ENCODE measurements around the gene GSTP1.
"Not testable (repeated sequence)": the region's sequence is repeated elsewhere in the genome, so short reads cannot be mapped to it uniquely, and the experiment has no call there.

GSTP1 gene

DNA sequence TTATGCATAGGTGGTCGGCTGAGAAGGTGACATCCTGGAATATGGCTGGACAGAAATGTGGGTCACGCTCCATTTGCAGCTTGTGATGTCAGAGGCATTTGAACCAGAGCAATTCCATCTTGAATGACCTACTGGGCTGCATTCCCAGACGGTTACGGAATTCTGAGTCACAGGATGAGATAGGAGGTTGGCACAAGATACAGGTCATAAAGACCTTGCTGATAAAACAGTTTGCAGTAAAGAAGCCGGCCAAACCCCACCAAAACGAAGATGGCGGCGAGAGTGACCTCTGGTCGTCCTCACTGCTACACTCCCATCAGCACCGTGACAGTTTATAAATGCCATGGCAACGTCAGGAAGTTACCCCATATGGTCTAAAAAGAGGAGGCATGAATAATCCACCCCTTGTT, 19.9 kb upstream of the GSTP1 start:
- not testable (repeated sequence) for H3K36me3 ChIP-seq (ENCODE audit: control insufficient read depth, insufficient read depth, low read length); H3K27me3 ChIP-seq (ENCODE audit: control insufficient read depth, insufficient read depth, low read length); H3K4me3 ChIP-seq (ENCODE audit: low read length); H3K9me3 ChIP-seq (ENCODE audit: control insufficient read depth, insufficient read depth, low read length); H3K4me1 ChIP-seq (ENCODE audit: control insufficient read depth, insufficient read depth, low read length); DNase-seq (ENCODE audit: low read depth, low spot score); H3K27ac ChIP-seq (ENCODE audit: low read length)
- WGBS (ENCODE audit: insufficient coverage, insufficient read length): no CpG with 5 or more reads among the region's 11 CpGs

- no peak for DNase-seq (ENCODE audit: low read depth, low spot score)
- H3K36me3 ChIP-seq (ENCODE audit: control insufficient read depth, insufficient read depth, low read length): no peaks in the 10 kb centered on the region
- no peaks in the 10 kb centered on the region for H3K4me1 ChIP-seq (ENCODE audit: control insufficient read depth, insufficient read depth, low read length)
- no peak overlapping the region for H3K4me3 ChIP-seq (ENCODE audit: low read length)
- H3K9me3 ChIP-seq (ENCODE audit: control insufficient read depth, insufficient read depth, low read length): no peaks in the 10 kb centered on the region
- no CpG with 5 or more reads among the region's 4 CpGs for WGBS (ENCODE audit: insufficient coverage, insufficient read length)
- H3K27me3 ChIP-seq (ENCODE audit: control insufficient read depth, insufficient read depth, low read length): no peaks in the 10 kb centered on the region
- H3K27ac ChIP-seq (ENCODE audit: low read length): no peak overlapping the region
Measured at GRCh38 chr11:67564230-67564629, 19.4 kb upstream of the GSTP1 start.

DNA sequence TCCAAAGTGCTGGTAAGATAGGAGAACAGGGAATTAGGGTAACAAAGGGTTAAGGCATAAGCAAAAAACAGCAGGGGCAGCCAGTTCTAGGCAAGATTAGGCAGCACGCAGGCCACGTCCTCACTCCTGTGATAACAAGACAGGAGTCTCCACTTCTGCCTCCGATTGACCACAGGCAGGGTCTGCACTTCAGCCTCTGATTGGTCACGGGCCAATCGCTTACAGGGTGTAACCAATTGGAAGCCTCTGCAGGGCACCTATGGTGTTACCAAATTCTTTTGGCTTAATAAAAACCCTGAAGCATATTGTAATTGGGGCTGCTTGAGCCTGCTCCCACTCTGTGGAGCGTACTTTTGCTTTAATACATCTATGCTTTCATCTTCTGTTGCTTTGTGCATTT, 12.2 kb upstream of the GSTP1 start:
- no peak overlapping the region for H3K4me3 ChIP-seq (ENCODE audit: low read length)
- no peak for DNase-seq (ENCODE audit: low read depth, low spot score)
- H3K36me3 ChIP-seq (ENCODE audit: control insufficient read depth, insufficient read depth, low read length): no peaks in the 10 kb centered on the region
- H3K9me3 ChIP-seq (ENCODE audit: control insufficient read depth, insufficient read depth, low read length): no peaks in the 10 kb centered on the region
- WGBS (ENCODE audit: insufficient coverage, insufficient read length): no CpG with 5 or more reads among the region's 6 CpGs
- no peaks in the 10 kb centered on the region for H3K4me1 ChIP-seq (ENCODE audit: control insufficient read depth, insufficient read depth, low read length)
- no peaks in the 10 kb centered on the region for H3K27me3 ChIP-seq (ENCODE audit: control insufficient read depth, insufficient read depth, low read length)
- H3K27ac ChIP-seq (ENCODE audit: low read length): no peak overlapping the region

- no peak overlapping the region for H3K4me3 ChIP-seq (ENCODE audit: low read length)
- no peaks in the 10 kb centered on the region for H3K4me1 ChIP-seq (ENCODE audit: control insufficient read depth, insufficient read depth, low read length)
- no peaks in the 10 kb centered on the region for H3K9me3 ChIP-seq (ENCODE audit: control insufficient read depth, insufficient read depth, low read length)
- H3K36me3 ChIP-seq (ENCODE audit: control insufficient read depth, insufficient read depth, low read length): no peaks in the 10 kb centered on the region
- DNase-seq (ENCODE audit: low read depth, low spot score): no peak
- no CpG with 5 or more reads among the region's 5 CpGs for WGBS (ENCODE audit: insufficient coverage, insufficient read length)
- no peaks in the 10 kb centered on the region for H3K27me3 ChIP-seq (ENCODE audit: control insufficient read depth, insufficient read depth, low read length)
- H3K27ac ChIP-seq (ENCODE audit: low read length): no peak overlapping the region
Measured at GRCh38 chr11:67572305-67572704, 11.3 kb upstream of the GSTP1 start.

GRCh38 chr11:67572747-67573419, 10.7 kb upstream of the GSTP1 start:
- H3K36me3 ChIP-seq (ENCODE audit: control insufficient read depth, insufficient read depth, low read length): no peaks in the 10 kb centered on the region
- DNase-seq (ENCODE audit: low read depth, low spot score): peak; percentile 43
- no CpG with 5 or more reads among the region's 21 CpGs for WGBS (ENCODE audit: insufficient coverage, insufficient read length)
- no peak overlapping the region for H3K4me3 ChIP-seq (ENCODE audit: low read length)
- H3K27ac ChIP-seq (ENCODE audit: low read length): no peak overlapping the region
- H3K9me3 ChIP-seq (ENCODE audit: control insufficient read depth, insufficient read depth, low read length): no peaks in the 10 kb centered on the region
- no peaks in the 10 kb centered on the region for H3K27me3 ChIP-seq (ENCODE audit: control insufficient read depth, insufficient read depth, low read length)
- H3K4me1 ChIP-seq (ENCODE audit: control insufficient read depth, insufficient read depth, low read length): no peaks in the 10 kb centered on the region

- H3K36me3 ChIP-seq (ENCODE audit: control insufficient read depth, insufficient read depth, low read length): no peaks in the 10 kb centered on the region
- no peaks in the 10 kb centered on the region for H3K4me1 ChIP-seq (ENCODE audit: control insufficient read depth, insufficient read depth, low read length)
- WGBS (ENCODE audit: insufficient coverage, insufficient read length): no CpG with 5 or more reads among the region's 3 CpGs
- no peak overlapping the region for H3K27ac ChIP-seq (ENCODE audit: low read length)
- H3K4me3 ChIP-seq (ENCODE audit: low read length): no peak overlapping the region; the same call in 1 of the 2 replicates
- no peak for DNase-seq (ENCODE audit: low read depth, low spot score)
- H3K27me3 ChIP-seq (ENCODE audit: control insufficient read depth, insufficient read depth, low read length): no peaks in the 10 kb centered on the region
- no peaks in the 10 kb centered on the region for H3K9me3 ChIP-seq (ENCODE audit: control insufficient read depth, insufficient read depth, low read length)
Measured at GRCh38 chr11:67574938-67575337, 8.7 kb upstream of the GSTP1 start.

GRCh38 chr11:67576735-67577475, 6.7 kb upstream of the GSTP1 start:
- no CpG with 5 or more reads among the region's 14 CpGs for WGBS (ENCODE audit: insufficient coverage, insufficient read length)
- no peaks in the 10 kb centered on the region for H3K36me3 ChIP-seq (ENCODE audit: control insufficient read depth, insufficient read depth, low read length)
- H3K4me3 ChIP-seq (ENCODE audit: low read length): no peak overlapping the region
- H3K27me3 ChIP-seq (ENCODE audit: control insufficient read depth, insufficient read depth, low read length): no peaks in the 10 kb centered on the region
- no peak overlapping the region for H3K27ac ChIP-seq (ENCODE audit: low read length)
- no peaks in the 10 kb centered on the region; the same call in 1 of the 2 replicates for H3K4me1 ChIP-seq (ENCODE audit: control insufficient read depth, insufficient read depth, low read length)
- no peaks in the 10 kb centered on the region for H3K9me3 ChIP-seq (ENCODE audit: control insufficient read depth, insufficient read depth, low read length)
- no peak for DNase-seq (ENCODE audit: low read depth, low spot score)

GRCh38 chr11:67577951-67578350, 5.7 kb upstream of the GSTP1 start:
- no peak overlapping the region for H3K27ac ChIP-seq (ENCODE audit: low read length)
- H3K9me3 ChIP-seq (ENCODE audit: control insufficient read depth, insufficient read depth, low read length): no peaks in the 10 kb centered on the region
- H3K36me3 ChIP-seq (ENCODE audit: control insufficient read depth, insufficient read depth, low read length): no peaks in the 10 kb centered on the region
- no peak for DNase-seq (ENCODE audit: low read depth, low spot score)
- H3K4me3 ChIP-seq (ENCODE audit: low read length): no peak overlapping the region
- peaks cover 3% of the 10 kb centered on the region; the same call in 1 of the 2 replicates for H3K4me1 ChIP-seq (ENCODE audit: control insufficient read depth, insufficient read depth, low read length)
- H3K27me3 ChIP-seq (ENCODE audit: control insufficient read depth, insufficient read depth, low read length): no peaks in the 10 kb centered on the region
- no CpG with 5 or more reads among the region's 6 CpGs for WGBS (ENCODE audit: insufficient coverage, insufficient read length)

DNA sequence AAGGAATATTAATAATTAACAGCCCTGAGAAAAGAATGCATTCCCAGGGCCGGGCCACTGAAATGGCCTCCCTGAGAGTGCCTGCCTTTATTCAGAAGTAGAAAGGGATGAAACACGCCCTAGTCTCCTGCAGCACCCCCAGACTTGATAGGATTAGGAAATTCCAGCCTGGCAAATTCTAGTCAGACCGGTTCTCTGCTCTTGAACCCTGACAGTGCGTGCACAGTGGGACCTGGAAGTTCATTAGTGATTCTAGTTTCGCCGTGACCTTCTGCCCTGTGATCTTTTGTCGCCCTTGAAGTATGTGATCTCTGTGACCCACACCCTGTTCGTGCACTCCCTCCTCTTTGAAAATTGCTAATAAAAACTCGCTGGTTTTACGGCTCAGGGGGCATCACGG, 2.1 kb upstream of the GSTP1 start:
- DNase-seq (ENCODE audit: low read depth, low spot score): no peak
- peaks cover 8% of the 10 kb centered on the region for H3K4me1 ChIP-seq (ENCODE audit: control insufficient read depth, insufficient read depth, low read length)

DNA sequence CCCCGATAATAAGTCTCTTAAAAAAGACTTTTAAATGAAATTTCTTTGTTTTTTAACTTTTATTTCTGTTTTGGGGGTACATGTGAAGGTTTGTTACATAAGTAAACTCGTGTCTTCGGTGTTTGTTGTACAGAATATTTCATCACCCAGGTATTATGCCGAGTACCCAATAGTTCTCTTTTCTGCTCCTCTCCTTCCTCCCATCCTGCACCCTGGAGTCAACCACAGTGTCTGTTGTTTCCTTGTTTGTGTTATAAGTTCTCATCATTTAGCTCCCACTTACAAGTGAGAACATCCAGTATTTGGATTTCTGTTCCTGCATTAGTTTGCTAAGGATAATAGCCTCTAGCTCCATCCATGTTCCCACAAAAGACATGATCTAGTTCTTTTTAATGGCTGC, 1.6 kb upstream of the GSTP1 start:
- Histone ChIP-seq H3K27ac (ENCODE audit: low read length) (no peak overlapping the region), H3K4me3 (ENCODE audit: low read length) (no peak overlapping the region), H3K4me1 (ENCODE audit: control insufficient read depth, insufficient read depth, low read length) (peaks cover 8% of the 10 kb centered on the region), H3K36me3 (ENCODE audit: control insufficient read depth, insufficient read depth, low read length) (peaks cover 22% of the 10 kb centered on the region), H3K9me3 (ENCODE audit: control insufficient read depth, insufficient read depth, low read length) (no peaks in the 10 kb centered on the region), H3K27me3 (ENCODE audit: control insufficient read depth, insufficient read depth, low read length) (no peaks in the 10 kb centered on the region)
- WGBS (ENCODE audit: insufficient coverage, insufficient read length): no CpG with 5 or more reads among the region's 4 CpGs
- DNase-seq (ENCODE audit: low read depth, low spot score): no peak

More for the DNA sequence above, 2.1 kb upstream of the GSTP1 start:
- WGBS (ENCODE audit: insufficient coverage, insufficient read length): no CpG with 5 or more reads among the region's 11 CpGs
- no peak overlapping the region for H3K27ac ChIP-seq (ENCODE audit: low read length)
- no peaks in the 10 kb centered on the region for H3K27me3 ChIP-seq (ENCODE audit: control insufficient read depth, insufficient read depth, low read length)
- H3K36me3 ChIP-seq (ENCODE audit: control insufficient read depth, insufficient read depth, low read length): peaks cover 17% of the 10 kb centered on the region
- no peak overlapping the region for H3K4me3 ChIP-seq (ENCODE audit: low read length)
- H3K9me3 ChIP-seq (ENCODE audit: control insufficient read depth, insufficient read depth, low read length): no peaks in the 10 kb centered on the region
